Fibroblast of mammary gland (primary cell): ENCODE data around the gene PDZD4.

ENCODE experiments used
- DNase-seq: peaks from one replicate; pipeline ENCODE4 v3.0.0-alpha.2; 2010; ENCODE audit warnings: low read depth
- H3K4me3 ChIP-seq: 2 replicates; pipeline ENCODE4 v1.5.1; 2011; ENCODE audit warnings: low read depth, mild to moderate bottlenecking, low read length, moderate library complexity; ENCODE audit not compliant: control insufficient read depth
- TF ChIP-seq, protein P1 (sequence below): conservative IDR thresholded peaks from 2 replicates; pipeline ENCODE4 v1.5.1; 2011; ENCODE audit warnings: low read depth, low read length, inconsistent platforms; ENCODE audit not compliant: control insufficient read depth, insufficient read depth

PDZD4 gene

DNA sequence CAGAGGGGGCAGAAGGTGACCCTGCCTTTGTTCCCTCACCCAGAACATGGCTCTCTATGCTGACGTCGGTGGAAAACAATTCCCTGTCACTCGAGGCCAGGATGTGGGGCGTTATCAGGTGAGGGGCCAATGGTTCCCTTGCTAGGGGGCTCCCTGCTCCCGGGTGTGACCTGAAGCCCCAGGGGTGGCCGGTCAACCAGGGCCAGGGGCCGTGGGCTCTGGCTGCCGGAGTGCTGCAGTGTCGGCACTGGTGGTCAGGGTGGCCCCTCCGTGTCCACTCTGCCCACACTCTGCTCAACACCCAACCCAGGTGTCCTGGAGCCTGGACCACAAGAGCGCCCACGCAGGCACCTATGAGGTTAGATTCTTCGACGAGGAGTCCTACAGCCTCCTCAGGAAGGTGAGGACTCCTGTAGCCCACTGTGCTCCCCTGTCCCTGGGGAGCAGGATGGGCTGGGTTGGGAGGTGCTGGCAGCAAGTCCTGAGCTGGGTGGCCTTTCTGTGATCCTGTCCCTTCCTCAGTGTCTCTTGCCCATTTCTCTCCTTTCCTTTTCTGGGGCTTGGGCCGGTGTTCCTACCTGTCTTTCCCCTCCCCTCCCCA lies 32.8 kb downstream of the PDZD4 start:
- no peak overlapping the region for H3K4me3 ChIP-seq
- TF ChIP-seq, protein P1, sequence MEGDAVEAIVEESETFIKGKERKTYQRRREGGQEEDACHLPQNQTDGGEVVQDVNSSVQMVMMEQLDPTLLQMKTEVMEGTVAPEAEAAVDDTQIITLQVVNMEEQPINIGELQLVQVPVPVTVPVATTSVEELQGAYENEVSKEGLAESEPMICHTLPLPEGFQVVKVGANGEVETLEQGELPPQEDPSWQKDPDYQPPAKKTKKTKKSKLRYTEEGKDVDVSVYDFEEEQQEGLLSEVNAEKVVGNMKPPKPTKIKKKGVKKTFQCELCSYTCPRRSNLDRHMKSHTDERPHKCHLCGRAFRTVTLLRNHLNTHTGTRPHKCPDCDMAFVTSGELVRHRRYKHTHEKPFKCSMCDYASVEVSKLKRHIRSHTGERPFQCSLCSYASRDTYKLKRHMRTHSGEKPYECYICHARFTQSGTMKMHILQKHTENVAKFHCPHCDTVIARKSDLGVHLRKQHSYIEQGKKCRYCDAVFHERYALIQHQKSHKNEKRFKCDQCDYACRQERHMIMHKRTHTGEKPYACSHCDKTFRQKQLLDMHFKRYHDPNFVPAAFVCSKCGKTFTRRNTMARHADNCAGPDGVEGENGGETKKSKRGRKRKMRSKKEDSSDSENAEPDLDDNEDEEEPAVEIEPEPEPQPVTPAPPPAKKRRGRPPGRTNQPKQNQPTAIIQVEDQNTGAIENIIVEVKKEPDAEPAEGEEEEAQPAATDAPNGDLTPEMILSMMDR, result no peak
- no peak for DNase-seq

DNA sequence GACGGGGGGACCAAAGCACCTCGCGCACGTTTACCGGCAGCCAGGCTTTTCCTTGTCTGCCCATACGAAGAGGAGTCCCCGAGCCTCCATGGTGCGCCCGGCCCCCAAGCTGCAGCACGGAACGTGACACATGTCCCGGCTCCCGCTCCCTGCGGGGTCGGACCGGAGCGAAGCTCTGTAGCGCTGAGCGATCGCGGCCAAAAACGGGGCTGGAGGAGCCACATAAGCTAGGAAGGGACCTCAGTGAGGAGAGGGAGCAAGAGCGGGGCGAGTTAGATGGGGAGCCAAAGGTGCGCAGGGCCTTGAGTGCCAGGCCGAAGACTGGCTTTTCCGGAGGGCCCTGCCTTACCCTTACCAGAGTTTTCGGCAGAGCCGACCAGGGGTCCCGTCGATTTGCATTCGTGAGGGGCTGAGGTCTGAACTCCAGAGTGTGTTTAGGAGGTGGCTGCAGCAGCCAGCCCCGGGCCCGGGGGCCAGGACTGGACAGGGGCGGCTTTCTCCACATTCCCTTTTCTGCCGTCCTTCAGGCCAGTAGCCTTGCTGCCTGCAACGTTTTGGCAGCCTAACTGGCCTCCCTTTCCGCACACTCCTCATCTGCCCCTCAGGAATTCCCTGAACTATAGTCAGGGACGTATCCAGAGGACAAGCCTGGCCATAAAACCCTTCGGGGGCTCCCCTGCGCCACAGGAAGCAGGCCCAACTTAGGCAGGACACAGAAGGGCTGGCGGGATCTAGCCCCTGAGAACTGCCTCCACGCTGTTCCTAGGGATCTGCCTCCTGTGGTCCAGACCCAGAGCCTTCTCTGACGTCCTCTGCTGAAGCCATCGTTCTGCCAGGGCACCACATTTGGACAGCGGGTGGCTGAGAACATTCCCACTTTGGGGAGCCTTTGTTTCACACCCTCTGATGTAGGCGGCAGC lies 35.2 kb downstream of the PDZD4 start:
- peak overlapping the region; percentile 66 for H3K4me3 ChIP-seq
- DNase-seq, result peak; percentile 3
- TF ChIP-seq, protein P1, result no peak

DNA sequence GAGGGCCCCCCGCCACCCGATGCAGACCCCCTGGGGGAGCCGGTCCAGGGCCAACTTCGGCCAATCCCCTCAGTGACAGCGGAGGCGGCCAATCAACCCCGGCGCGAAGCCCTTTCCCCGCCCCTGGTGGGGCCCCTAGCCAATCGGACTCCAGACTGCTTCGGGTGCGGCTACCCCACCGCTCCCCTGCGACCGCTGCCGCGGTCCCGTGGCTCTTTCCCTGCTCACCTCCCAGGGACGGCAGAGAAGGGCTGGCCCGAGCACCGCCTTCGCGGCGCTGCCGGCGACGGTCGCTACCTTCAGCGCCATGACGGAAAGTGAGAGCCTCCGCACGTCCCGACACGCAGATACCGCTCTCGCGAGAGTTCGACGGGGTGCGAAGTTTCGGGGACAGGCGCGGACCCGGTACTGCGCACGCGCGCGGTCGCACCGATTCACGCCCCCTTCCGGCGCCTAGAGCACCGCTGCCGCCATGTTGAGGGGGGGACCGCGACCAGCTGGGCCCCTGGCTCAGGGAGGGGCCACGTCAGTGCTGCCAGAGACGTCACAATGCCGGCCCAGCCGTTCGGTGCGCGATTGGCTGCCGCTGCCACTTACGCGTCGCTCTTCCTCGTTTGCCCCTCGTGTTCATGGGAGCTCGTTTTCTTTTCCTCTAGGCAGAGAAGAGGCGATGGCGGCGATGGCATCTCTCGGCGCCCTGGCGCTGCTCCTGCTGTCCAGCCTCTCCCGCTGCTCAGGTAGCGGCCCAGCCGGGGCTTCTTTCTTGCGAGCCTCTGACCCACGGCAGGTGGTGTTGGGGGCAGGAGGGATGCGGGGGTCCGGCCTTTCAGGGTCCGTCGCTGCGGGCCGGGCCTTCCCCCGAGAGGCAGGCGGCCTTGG lies 36.1 kb downstream of the PDZD4 start, which contains the start of the genes IDH3G and SSR4:
Gene IDH3G, minus strand, starts transcription at position 358 of the 879 bp plus-strand sequence. Its CDS starts 49 bp downstream, at position 309.
Gene SSR4, plus strand, starts transcription at position 651 of the 879 bp plus-strand sequence. Its CDS starts 20 bp downstream, at position 671.
- TF ChIP-seq, protein P1, result no peak
- peak within 1 kb of the TSS; percentile 74 for H3K4me3 ChIP-seq

DNA sequence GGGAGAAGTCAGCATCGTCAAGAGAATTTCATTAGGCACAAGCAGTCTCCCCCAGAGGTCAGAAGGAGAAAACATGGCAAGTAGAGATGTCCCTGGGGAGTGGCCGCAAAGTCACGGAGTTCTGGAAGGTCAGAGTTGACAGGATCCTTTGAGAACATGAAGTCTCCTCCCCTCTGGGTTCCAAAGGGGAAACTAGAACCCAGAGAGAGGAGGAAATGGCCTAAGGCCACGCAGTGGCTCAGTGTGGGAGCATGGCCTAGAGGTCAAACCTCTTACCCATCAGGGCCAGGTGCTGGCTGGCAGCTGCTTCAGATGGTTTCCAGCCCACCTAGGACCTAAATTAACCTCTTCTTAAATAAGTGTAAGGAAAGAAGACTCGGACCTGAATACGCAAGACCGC lies 37.1 kb downstream of the PDZD4 start:
- DNase-seq, result peak; percentile 22
- H3K4me3 ChIP-seq, result peak overlapping the region; percentile 74
- TF ChIP-seq, protein P1, result no peak

More for the DNA sequence above, 36.1 kb downstream of the PDZD4 start, which contains the start of the genes IDH3G and SSR4:
- DNase-seq, result peak; percentile 92

DNA sequence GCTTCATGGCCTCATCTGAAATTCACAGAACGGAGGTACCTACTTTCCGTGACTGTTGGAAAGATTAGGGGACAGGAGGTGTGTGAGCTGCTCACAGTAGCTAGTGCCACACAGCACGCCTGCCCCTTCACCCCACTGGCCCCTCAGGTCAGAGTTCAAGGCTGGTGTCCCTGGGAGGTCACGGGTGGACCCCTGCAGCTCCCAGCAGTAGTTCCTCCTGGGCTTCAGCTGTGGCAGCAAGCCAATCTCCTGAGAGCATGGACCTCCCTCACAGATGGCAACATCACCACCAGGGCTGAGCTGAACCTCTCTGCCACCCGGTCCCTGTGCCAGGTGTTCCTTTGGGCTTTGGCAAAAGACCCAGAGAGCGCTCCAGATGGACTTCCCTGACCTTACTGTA lies 38.0 kb downstream of the PDZD4 start:
- DNase-seq, result no peak
- no peak overlapping the region for H3K4me3 ChIP-seq
- TF ChIP-seq, protein P1, result no peak
